ENCODE measurements around the gene DNAJA3.

Gene DNAJA3

GRCh38 chr16:4472880-4473279 is 47.2 kb downstream of the DNAJA3 start:
- in situ Hi-C loops (cut with MboI; ENCODE audit: low sequenced_read_pairs) = no loop called here

- in situ Hi-C loops (cut with MboI; ENCODE audit: low sequenced_read_pairs) = no loop called here
Observed at GRCh38 chr16:4474192-4474961, 48.7 kb downstream of the DNAJA3 start, which contains the start of gene NMRAL1. Gene NMRAL1 (minus strand): TSS chr16:4474625. CDS start chr16:4474132, 493 bp downstream.

GRCh38 chr16:4475880-4476788 is 50.5 kb downstream of the DNAJA3 start, which contains the start of gene HMOX2:
Gene HMOX2 (plus strand): TSS chr16:4476398. CDS start chr16:4505525, 29,127 bp downstream.
- in situ Hi-C loops (cut with MboI; ENCODE audit: low sequenced_read_pairs) = no loop called here

GRCh38 chr16:4477966-4478365 is 52.3 kb downstream of the DNAJA3 start:
- in situ Hi-C loops (cut with MboI; ENCODE audit: low sequenced_read_pairs) = no loop called here

- in situ Hi-C loops (cut with MboI; ENCODE audit: low sequenced_read_pairs) = no loop called here
Observed at GRCh38 chr16:4481526-4481925, 55.9 kb downstream of the DNAJA3 start.

GRCh38 chr16:4481963-4482362 is 56.3 kb downstream of the DNAJA3 start:
- in situ Hi-C loops (cut with MboI; ENCODE audit: low sequenced_read_pairs) = no loop called here

- in situ Hi-C loops (cut with MboI; ENCODE audit: low sequenced_read_pairs) = no loop called here
Observed at GRCh38 chr16:4486126-4486893, 60.6 kb downstream of the DNAJA3 start.

- in situ Hi-C loops (cut with MboI; ENCODE audit: low sequenced_read_pairs) = no loop called here
Observed at GRCh38 chr16:4487955-4488498, 62.4 kb downstream of the DNAJA3 start.

- in situ Hi-C loops (cut with MboI; ENCODE audit: low sequenced_read_pairs) = no loop called here
Observed at GRCh38 chr16:4488499-4488967, 62.9 kb downstream of the DNAJA3 start.

GRCh38 chr16:4489030-4489429 is 63.4 kb downstream of the DNAJA3 start:
- in situ Hi-C loops (cut with MboI; ENCODE audit: low sequenced_read_pairs) = no loop called here

- in situ Hi-C loops (cut with MboI; ENCODE audit: low sequenced_read_pairs) = no loop called here
Observed at GRCh38 chr16:4491898-4492297, 66.2 kb downstream of the DNAJA3 start.

GRCh38 chr16:4494746-4495490 is 69.2 kb downstream of the DNAJA3 start:
- in situ Hi-C loops (cut with MboI; ENCODE audit: low sequenced_read_pairs) = no loop called here

GRCh38 chr16:4495766-4496165 is 70.1 kb downstream of the DNAJA3 start:
- in situ Hi-C loops (cut with MboI; ENCODE audit: low sequenced_read_pairs) = no loop called here

- in situ Hi-C loops (cut with MboI; ENCODE audit: low sequenced_read_pairs) = no loop called here
Observed at GRCh38 chr16:4496305-4496704, 70.6 kb downstream of the DNAJA3 start.

GRCh38 chr16:4498546-4499195 is 73.0 kb downstream of the DNAJA3 start:
- in situ Hi-C loops (cut with MboI; ENCODE audit: low sequenced_read_pairs) = no loop called here

GRCh38 chr16:4499196-4499555 is 73.5 kb downstream of the DNAJA3 start:
- in situ Hi-C loops (cut with MboI; ENCODE audit: low sequenced_read_pairs) = no loop called here

- in situ Hi-C loops (cut with MboI; ENCODE audit: low sequenced_read_pairs) = no loop called here
Observed at GRCh38 chr16:4500272-4500671, 74.6 kb downstream of the DNAJA3 start.

GRCh38 chr16:4501071-4501478 is 75.4 kb downstream of the DNAJA3 start:
- in situ Hi-C loops (cut with MboI; ENCODE audit: low sequenced_read_pairs) = no loop called here

GRCh38 chr16:4505356-4506147 is 79.9 kb downstream of the DNAJA3 start:
- in situ Hi-C loops (cut with MboI; ENCODE audit: low sequenced_read_pairs) = no loop called here
